ENCODE measurements around the gene TIMM10B. TPM values are rescaled to one million over a fixed set of nuclear protein-coding genes. Genes with fewer than 3 reads are reported as not detected.
A peak's percentile ranks its signal among the peaks of the same experiment; 100 is the strongest.

Gene TIMM10B
- 21.7 TPM for total RNA-seq
- long read RNA-seq, transcript TIMM10B-201 (3 exons, 2,840 nt): major isoform, 31 of 35 reads
- long read RNA-seq, partial matches to known transcripts: 1 of 35 reads
- long read RNA-seq, other reads (novel, unspliced or antisense): 0 of 35 reads

DNA sequence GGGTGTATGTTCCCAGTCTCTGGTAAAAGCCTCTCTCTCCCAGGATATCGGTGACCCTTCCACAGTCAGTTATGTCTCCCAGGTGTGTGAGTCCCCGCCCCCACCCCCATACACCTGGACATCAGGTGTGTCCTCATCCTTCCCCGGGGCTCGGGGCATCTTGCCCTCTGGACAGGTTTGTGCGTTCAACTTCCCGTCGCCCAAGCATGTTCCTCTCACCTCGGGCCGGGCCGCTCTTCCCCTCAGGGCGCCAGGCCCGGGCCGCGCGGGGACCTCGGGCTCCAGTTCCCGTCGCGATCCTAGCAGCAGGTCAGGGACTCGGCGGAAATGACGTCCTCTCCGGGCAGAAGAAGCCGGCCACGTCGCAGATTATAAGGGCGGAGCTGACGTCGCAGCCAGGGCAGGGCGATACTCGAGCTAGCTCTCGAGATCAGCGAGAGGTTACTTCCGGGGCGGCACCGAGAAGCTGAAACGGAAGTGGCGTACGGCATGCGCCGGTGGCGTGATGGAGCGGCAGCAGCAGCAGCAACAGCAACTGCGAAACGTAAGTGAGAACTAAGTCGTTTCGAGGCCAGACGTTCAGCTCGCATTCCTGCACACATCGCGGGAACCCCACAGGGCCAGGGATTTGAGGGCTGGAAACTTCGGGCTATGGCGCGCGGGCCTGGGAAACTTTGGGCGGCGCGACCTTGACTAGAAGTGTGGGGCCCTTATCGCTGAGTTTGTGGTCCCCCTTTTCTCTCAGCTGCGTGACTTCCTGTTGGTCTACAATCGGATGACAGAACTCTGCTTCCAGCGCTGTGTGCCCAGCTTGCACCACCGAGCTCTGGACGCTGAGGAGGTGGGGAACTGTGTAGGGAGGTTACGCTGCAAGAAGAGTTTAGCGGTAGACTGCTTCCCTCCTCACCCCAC is at the start of gene TIMM10B, which contains the start of gene ARFIP2:
TSS of gene TIMM10B (plus strand) at position 490 of the 912 bp plus-strand sequence. CDS start at position 506, 16 bp downstream.
TSS of gene ARFIP2 (minus strand) at position 320 of the 912 bp plus-strand sequence. CDS start 910 bp downstream, outside the sequence.
- peak; percentile 100 for DNase-seq (ENCODE audit: low spot score)
- intact Hi-C loops (cut with DNase I): loop anchor here (5.0 kb wide), 2 partner anchors 121 to 201 kb away; partner anchors contain the start of genes ILK, MRPL17 and RRP8

DNA sequence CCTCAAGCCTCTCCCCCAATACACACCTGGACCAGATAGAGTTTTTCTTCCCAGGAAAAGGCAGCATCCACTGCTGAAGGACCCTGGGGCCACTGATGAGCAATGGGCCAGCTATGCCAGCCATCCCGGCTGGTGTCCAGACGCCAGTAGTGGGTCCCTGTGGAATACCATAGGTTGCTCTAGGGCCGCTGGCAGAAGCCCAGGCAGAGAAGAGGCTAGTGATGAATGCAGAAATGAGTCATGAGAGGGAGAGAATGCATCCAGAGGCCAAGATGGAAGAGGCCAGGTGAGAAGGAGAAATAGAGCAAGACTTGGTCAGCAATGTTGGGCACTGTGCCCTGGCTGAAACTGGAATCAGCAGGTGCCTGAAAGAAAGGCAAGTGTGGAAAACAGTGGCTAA is 49.4 kb upstream of the TIMM10B start:
- intact Hi-C loops (cut with DNase I): no loop called here
- no peak for DNase-seq (ENCODE audit: low spot score)

DNA sequence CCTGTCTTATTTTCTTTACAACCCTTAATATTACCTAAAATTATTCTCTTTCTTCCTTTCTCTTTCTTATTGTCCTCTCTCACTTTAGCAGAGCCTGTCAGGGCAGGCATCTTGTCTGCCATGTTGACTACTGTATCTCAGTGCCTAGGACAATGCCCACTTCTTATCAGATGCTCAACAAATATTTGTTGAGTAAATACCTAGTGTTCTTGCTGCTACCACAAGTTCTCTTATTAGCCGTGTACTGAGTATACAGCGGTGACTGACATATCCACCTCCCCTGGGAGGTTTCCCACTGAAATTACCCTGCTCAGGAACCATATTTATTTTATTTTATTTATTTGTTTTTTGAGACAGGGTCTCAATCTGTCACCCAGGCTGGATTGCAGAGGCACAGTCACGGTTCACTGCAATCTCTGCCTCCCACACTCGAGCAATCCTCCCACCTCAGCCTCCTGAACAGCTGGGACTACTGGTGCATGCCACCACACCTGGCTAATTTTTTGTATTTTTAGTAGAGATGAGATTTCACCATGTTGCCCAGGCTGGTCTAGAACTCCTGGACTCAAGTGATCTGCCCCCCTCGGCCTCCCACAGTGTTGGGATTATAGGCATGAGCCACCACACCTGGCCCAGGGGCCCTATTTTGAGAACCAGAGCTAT is 47.2 kb upstream of the TIMM10B start:
- intact Hi-C loops (cut with DNase I): no loop called here
- DNase-seq (ENCODE audit: low spot score): no peak

- DNase-seq (ENCODE audit: low spot score): no peak
- intact Hi-C loops (cut with DNase I): no loop called here
Observed at GRCh38 chr11:6437423-6437822, 43.9 kb upstream of the TIMM10B start.

GRCh38 chr11:6437993-6438392 is 43.3 kb upstream of the TIMM10B start:
- intact Hi-C loops (cut with DNase I): no loop called here
- no peak for DNase-seq (ENCODE audit: low spot score)

DNA sequence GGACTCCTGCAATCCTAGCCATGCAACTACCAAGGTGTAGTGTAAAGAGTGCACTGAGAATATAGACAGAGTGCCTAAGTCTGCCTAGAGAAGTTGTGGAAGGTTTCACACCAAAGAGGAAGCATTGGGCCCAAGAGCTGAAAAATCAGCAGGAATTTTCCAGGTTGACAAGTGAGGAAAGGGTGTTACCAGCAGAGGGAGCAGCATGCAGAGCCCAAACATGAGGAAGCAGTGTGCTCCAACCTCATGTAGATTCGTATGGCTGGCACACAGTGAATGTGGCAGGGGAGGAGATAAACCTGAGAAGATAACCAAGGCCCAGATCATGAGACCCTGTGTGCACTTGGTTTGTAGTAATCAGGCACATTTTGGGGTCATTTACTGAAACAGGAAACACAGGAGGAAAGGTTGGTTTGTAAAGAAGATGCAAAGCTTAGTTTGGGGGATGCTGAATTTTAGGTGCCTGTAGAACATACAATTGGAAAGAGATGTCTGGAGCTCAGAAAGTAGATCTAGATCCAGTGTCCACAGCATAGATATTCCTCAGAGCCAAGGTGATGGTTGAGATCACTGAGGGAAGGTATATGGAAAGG is 42.2 kb upstream of the TIMM10B start:
- no peak for DNase-seq (ENCODE audit: low spot score)
- intact Hi-C loops (cut with DNase I): no loop called here

DNA sequence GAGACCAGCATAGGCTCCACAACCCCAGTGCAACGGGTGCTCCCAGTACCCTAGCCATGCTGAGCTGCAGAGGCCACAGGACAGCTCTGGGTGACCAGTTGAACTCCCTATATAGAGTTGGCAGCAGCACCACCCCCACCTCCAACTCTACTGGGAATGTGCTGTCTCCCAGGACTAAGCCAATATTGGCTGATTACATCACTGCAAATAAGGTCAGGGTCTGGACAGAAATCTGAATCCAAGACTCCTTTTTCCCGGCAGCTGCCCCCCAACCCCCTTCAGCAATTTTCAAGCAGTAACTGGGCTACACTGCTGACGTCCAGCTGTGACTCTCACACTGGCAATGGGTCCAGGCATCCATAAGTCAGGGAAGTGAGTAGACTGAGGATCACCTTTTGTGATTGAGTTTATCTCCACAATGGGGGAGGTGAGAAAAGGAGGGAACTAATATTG is 40.4 kb upstream of the TIMM10B start, which contains the start of gene HPX:
TSS of gene HPX (minus strand) at position 82 of the 453 bp plus-strand sequence. CDS start at position 58, 24 bp downstream.
- DNase-seq (ENCODE audit: low spot score): no peak
- intact Hi-C loops (cut with DNase I): no loop called here

DNA sequence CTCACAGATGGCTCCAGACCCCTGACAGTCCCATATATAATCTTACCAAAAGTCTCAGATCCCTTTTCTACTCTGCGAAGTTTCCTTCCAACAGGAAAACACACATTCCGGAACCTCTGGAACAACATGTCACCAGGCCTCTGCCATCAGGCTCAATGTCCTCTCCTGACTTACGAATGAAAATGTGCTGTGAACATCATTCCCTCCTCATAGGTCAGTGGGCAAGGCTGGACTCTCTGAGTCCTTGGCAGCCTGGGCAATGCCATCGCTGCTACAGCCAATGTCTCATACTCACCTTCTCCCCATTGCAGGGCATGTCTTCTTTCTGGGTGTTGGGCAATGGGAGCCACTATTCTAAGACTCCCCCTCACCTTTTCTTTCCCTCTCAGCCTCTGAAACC is 38.9 kb upstream of the TIMM10B start:
- DNase-seq (ENCODE audit: low spot score): no peak
- intact Hi-C loops (cut with DNase I): loop anchor here (2.0 kb wide), 1 partner anchor 64 kb away; no protein-coding TSS in a partner anchor

DNA sequence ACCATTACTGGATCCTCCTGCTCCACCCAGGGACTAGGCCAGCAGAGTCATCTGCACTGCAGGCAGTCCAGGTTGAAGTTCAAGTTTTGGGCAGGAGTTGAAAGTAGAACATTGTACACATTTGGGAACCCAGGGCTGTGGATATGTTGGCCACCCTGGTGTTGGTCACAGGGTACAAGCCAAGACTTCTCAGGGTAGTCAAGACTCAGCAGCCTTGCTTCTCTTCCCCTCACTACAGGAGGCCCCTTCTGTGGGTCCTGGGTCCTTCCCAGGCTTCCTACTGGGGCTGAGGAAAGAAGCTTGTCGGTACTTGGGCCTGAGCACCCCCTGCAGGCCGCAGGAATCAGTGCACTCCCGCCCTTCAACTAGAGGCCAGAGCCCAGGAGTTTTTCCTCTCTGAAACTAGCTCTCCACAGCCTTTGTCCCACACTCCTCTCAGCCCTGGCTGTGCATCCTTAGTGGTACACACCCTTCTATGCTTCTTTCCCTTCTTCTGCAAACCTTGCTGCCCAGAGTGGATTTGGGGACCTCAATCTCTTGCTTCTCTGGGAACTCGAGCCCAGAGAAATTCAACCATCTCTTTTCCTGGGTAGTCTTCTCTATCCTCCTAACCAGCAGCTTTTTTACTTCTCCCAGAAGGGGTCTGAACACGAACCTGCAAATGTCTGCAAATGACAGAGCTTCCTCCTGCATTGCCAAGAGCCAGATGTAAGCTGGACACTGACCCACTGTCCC is 37.9 kb upstream of the TIMM10B start:
- DNase-seq (ENCODE audit: low spot score): no peak
- intact Hi-C loops (cut with DNase I): loop anchor here (2.0 kb wide), 1 partner anchor 65 kb away; no protein-coding TSS in a partner anchor

- intact Hi-C loops (cut with DNase I): no loop called here
Observed at GRCh38 chr11:6448574-6448973, 32.7 kb upstream of the TIMM10B start.

GRCh38 chr11:6452219-6452618 is 29.1 kb upstream of the TIMM10B start:
- DNase-seq (ENCODE audit: low spot score): no peak
- intact Hi-C loops (cut with DNase I): no loop called here

More at GRCh38 chr11:6448574-6448973, 32.7 kb upstream of the TIMM10B start:
- DNase-seq (ENCODE audit: low spot score): no peak

DNA sequence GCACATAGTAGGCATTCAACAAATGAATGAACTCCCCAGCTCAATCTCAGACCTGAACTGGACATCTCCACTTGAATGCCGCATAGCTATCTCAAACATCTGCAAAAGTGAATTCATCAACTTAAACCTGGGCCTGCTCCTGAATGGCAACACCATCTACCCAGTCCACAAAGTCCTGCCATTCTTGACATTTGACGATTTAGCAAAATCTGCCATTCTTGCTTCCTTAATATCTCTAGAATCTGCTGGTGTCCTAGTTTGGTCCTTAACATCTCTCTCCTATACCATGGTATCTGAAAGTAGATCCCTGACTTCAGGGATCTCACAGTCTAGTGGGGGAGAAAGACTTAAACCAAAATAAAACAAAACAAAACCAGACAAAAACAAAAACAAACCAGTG is 28.1 kb upstream of the TIMM10B start:
- intact Hi-C loops (cut with DNase I): no loop called here
- no peak for DNase-seq (ENCODE audit: low spot score)

DNA sequence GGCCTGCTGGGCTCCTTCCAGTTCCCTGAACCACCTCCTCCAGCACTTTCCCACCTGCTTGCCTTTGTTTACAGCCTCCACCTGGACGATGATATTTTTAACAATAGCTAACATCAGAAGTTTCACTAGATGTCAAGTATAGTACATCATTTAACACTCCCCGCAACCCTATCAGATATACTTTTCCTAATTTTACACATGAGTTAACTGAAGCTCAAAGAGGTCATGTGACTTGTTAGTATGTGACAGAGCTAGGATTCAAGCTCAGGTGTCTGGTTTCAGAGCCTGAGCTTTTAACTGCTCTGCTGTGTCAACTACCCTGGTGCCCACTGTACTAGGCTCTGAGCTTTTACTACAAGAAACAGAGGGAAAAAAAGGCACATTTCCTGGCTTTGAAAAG is 26.2 kb upstream of the TIMM10B start:
- no peak for DNase-seq (ENCODE audit: low spot score)
- intact Hi-C loops (cut with DNase I): no loop called here

DNA sequence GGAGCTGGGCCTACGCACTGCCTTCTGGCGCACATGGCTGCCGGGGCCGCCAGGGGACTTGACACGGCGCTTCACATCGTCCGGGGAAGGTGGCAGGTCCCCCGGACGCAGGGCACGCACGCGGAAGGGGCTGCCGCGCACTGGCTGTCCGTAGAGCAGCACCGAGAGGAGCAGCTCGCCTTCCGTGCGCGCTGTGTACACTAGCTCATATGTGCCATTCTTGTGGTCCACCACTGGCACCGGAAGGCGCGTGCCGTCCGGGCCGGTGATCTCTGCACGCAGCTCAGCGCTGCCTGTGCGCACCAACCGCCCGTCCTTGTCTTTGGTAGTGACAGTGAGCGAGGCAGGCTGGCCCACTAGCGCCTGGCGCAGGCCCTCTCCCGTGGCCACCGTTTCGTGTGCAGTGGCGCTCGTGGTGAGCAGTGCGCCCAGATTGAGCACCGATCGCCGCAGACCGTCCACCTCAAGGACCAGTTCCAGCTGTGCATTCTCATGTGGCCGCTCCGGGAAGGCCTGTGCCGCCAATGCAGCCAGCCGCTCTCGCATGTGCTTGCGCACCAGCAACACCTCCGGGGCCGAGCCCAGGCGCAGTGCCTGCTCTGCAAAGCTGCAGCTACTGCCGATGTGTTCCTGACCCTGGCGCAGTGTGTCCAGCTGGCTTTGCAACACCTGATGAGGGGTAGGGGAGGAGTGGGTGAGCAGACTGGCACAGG is 24.8 kb upstream of the TIMM10B start:
- intact Hi-C loops (cut with DNase I): no loop called here
- no peak for DNase-seq (ENCODE audit: low spot score)

DNA sequence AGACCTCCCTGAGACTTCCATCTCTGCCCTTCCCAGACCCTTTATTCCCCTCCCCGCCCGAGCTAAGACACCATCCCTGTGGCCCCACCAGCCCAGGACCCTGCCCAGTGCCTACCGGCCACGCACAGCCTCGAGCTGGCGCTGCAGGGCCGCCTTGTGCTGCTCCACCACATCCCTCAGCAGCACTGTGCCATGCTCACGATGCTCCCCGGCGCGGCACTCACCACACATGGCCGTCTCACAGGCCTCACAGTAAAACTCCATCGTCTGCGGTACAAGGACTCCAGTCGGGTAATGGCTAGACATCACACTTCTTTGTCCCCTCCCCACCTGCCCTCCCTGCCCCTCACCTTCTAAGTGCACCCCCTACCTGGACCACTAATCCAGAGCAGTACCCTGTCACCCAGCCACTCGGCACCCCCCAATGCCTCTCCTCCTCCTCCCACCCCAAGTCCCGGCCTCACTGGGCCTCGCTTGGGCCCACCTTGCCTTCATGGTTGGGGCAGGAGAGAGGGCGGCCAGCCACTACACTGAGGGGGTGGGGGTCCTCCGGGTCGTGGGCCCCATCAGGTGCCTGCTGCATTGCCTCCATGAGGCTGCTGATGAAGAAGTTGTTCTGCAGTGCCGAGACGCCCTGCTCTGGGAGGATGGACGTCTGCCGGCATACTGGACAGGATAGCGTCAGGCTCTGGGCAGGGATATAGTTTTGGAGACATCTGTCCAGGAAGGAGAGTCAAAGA is 23.6 kb upstream of the TIMM10B start:
- DNase-seq (ENCODE audit: low spot score): no peak
- intact Hi-C loops (cut with DNase I): no loop called here

GRCh38 chr11:6458352-6459098 is 22.8 kb upstream of the TIMM10B start:
- intact Hi-C loops (cut with DNase I): no loop called here
- no peak for DNase-seq (ENCODE audit: low spot score)

GRCh38 chr11:6459099-6459450 is 22.2 kb upstream of the TIMM10B start:
- intact Hi-C loops (cut with DNase I): no loop called here
- DNase-seq (ENCODE audit: low spot score): no peak

All from cardiac septum (tissue), 1 donor.